Dendritic cell treated with granulocyte-macrophage colony-stimulating factor and Interleukin-4, amounts not matched to agents 40 ng/mL and 50 ng/mL, for 4 days (primary cell): ENCODE results near the gene PRKCA.
A peak's percentile ranks its signal among the peaks of the same experiment; 100 is the strongest.
"Not testable (repeated sequence)": the region's sequence is repeated elsewhere in the genome, so short reads cannot be mapped to it uniquely, and the experiment has no call there.

Experiments used
- H3K27ac Mint-ChIP-seq: one replicate; pipeline ENCODE4 v1.8.0; 2022; ENCODE audit warnings: mild to moderate bottlenecking, mixed read lengths
- H3K27me3 Mint-ChIP-seq: one replicate; pipeline ENCODE4 v1.8.0; 2022; ENCODE audit warnings: mild to moderate bottlenecking, mixed read lengths
- H3K36me3 Mint-ChIP-seq: one replicate; pipeline ENCODE4 v1.8.0; 2022; ENCODE audit warnings: low read depth, mixed read lengths
- H3K4me1 Mint-ChIP-seq: one replicate; pipeline ENCODE4 v1.8.0; 2022; ENCODE audit warnings: low read depth, mixed read lengths
- H3K4me3 Mint-ChIP-seq: one replicate; pipeline ENCODE4 v1.8.0; 2022; ENCODE audit warnings: mild to moderate bottlenecking, moderate library complexity, mixed read lengths
- H3K9me3 Mint-ChIP-seq: one replicate; pipeline ENCODE4 v1.8.0; 2022; ENCODE audit warnings: mixed read lengths
- intact Hi-C: fragments of 100-400 bp; cut with micrococcal nuclease; formaldehyde crosslinking; loops from one replicate; pipeline ENCODE4 v1.15.0; 2022

The PRKCA gene

DNA sequence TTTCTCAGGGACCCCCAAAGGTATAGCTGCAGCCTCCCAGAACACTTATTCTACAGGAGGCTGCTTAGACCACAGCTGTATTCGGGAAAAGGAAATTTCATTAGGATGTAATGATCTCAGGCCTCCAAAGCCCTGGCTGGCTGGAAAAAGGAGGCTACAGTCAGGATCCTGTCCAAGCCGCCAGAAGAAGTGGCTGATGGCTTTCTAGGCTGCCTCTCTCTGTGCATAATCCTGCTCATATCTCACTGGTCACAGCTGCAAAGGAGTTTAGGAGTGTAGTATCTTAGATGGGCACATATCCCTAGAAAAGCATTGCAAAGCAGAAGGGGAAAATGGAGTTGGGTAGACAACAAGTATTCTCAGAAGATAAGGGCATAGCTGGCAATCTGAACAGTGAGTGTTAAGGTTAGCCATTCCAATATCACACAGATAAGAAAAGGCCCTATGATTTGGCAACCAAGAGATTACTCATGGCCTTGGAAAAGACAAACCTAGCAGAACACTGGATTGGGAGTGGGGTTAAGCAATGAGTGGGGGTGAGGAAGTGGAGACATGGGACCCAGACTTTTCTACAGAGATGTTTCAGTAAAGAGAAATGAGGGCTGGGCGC is 26.0 kb upstream of the PRKCA start:
- Mint-ChIP-seq H3K9me3 (no peaks in the 10 kb centered on the region), H3K27ac (no peak overlapping the region), H3K4me1 (no peaks in the 10 kb centered on the region), H3K36me3 (no peaks in the 10 kb centered on the region), H3K4me3 (no peak overlapping the region), H3K27me3 (peaks cover 18% of the 10 kb centered on the region)
- intact Hi-C loops: no loop called here

DNA sequence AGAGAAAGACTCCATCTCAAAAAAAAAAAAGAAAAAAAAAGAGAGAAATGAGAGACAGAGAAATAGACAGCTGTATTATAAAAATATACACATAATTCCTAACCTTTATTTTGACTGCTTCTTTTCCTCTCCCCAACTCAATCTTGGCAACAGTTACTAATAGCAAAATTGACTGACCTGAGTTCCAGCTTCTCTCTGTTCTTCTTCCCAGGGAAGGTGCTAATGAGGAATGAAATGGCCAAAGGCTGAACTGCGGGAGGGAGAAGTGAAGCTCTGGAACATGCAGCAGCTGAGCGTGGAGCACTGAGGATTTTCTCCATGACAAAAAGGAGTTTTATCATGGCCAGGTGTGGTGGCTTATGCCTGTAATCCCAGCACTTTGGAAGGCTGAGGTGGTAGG is 25.2 kb upstream of the PRKCA start:
- no peaks in the 10 kb centered on the region for H3K4me1 Mint-ChIP-seq
- peaks cover 15% of the 10 kb centered on the region for H3K27me3 Mint-ChIP-seq
- no peaks in the 10 kb centered on the region for H3K9me3 Mint-ChIP-seq
- H3K27ac Mint-ChIP-seq: no peak overlapping the region
- intact Hi-C loops: no loop called here
- no peak overlapping the region for H3K4me3 Mint-ChIP-seq
- no peaks in the 10 kb centered on the region for H3K36me3 Mint-ChIP-seq

GRCh38 chr17:66281661-66282369 is 20.6 kb upstream of the PRKCA start:
- H3K27me3 Mint-ChIP-seq: peaks cover 18% of the 10 kb centered on the region
- H3K36me3 Mint-ChIP-seq: no peaks in the 10 kb centered on the region
- no peaks in the 10 kb centered on the region for H3K9me3 Mint-ChIP-seq
- no peak overlapping the region for H3K27ac Mint-ChIP-seq
- no peak overlapping the region for H3K4me3 Mint-ChIP-seq
- intact Hi-C loops: no loop called here
- no peaks in the 10 kb centered on the region for H3K4me1 Mint-ChIP-seq

GRCh38 chr17:66283296-66283934 is 19.0 kb upstream of the PRKCA start:
- intact Hi-C loops: no loop called here
- H3K9me3 Mint-ChIP-seq: no peaks in the 10 kb centered on the region
- no peak overlapping the region for H3K4me3 Mint-ChIP-seq
- no peaks in the 10 kb centered on the region for H3K4me1 Mint-ChIP-seq
- H3K27ac Mint-ChIP-seq: no peak overlapping the region
- peaks cover 22% of the 10 kb centered on the region for H3K27me3 Mint-ChIP-seq
- no peaks in the 10 kb centered on the region for H3K36me3 Mint-ChIP-seq

DNA sequence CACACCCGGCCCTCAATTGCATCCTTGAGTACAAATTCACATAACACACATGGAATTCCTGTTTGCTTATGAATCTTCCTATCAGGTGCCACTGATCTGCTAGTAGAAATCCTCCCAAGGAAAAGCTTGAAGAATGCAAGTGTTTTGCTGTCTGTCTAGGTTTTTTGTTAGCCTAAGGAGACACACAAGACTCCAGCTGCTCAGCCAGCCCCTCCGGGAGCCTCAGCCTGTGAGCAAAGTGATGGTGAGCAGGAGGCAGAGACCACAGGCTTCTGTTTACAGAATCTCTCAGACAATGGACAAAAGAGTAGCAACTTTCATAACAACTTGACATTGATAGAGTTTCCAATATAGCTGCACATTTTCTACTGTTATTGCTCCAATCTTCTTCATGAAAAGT is 18.4 kb upstream of the PRKCA start:
- H3K9me3 Mint-ChIP-seq: no peaks in the 10 kb centered on the region
- no peaks in the 10 kb centered on the region for H3K4me1 Mint-ChIP-seq
- H3K36me3 Mint-ChIP-seq: no peaks in the 10 kb centered on the region
- intact Hi-C loops: no loop called here
- H3K27ac Mint-ChIP-seq: no peak overlapping the region
- H3K27me3 Mint-ChIP-seq: peaks cover 26% of the 10 kb centered on the region
- no peak overlapping the region for H3K4me3 Mint-ChIP-seq

DNA sequence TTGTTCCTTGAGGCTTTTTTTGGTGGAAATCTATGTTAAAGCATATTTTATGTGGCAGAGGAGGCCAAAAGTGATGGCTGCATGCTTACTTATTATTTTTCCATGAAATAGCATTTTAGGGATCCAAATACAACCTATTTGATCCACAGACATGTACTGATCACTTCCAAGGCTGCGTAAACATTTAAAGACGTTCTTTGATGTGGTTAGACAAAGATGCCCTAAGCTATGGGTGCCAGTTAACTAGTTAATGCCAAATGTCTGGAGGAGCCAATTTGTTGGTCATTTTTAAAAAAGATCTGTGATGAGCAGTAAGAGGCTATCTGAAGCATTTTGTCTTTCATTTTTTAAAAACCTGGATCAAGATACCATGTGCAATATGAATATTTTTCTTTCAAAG is 17.3 kb upstream of the PRKCA start:
- Mint-ChIP-seq H3K4me1 (no peaks in the 10 kb centered on the region), H3K9me3 (no peaks in the 10 kb centered on the region), H3K36me3 (no peaks in the 10 kb centered on the region), H3K4me3 (no peak overlapping the region), H3K27ac (no peak overlapping the region), H3K27me3 (peaks cover 28% of the 10 kb centered on the region)
- intact Hi-C loops: no loop called here

GRCh38 chr17:66287911-66288310 is 14.5 kb upstream of the PRKCA start:
- intact Hi-C loops: no loop called here
- Mint-ChIP-seq H3K4me3 (no peak overlapping the region), H3K9me3 (no peaks in the 10 kb centered on the region), H3K27me3 (peaks cover 26% of the 10 kb centered on the region), H3K27ac (no peak overlapping the region), H3K4me1 (no peaks in the 10 kb centered on the region), H3K36me3 (no peaks in the 10 kb centered on the region)

DNA sequence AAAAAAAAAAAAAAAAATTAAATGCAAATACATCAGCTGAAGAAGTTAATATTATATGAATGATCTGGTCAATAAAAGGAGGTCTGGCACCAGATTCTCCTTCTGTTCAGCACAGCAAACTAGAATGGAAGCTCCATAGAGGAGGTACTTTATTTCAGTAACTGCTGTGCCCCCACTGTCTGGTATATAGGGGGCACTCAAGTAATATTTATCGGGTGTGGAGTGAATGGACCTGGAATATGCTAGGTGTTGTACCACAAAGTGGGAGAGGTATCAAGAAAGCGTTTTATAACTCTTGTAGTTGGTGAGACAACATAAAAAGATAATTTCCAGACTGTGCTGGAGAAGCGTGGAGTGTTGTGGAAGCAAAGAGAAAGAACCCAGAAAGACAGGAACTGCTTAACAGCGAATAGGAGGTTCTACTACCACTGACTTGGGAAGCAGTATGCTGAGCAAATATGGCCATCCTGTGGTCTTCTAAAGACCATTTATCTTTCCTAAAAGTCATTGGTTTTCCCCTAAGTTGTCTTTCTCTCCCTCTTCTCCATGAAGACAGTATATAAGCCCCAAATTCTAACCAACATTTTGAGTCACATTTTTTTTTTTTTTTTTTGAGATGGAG is 12.2 kb upstream of the PRKCA start:
- intact Hi-C loops: no loop called here
- Mint-ChIP-seq H3K27ac (no peak overlapping the region), H3K9me3 (no peaks in the 10 kb centered on the region), H3K4me3 (no peak overlapping the region), H3K4me1 (no peaks in the 10 kb centered on the region), H3K27me3 (peaks cover 26% of the 10 kb centered on the region), H3K36me3 (no peaks in the 10 kb centered on the region)

DNA sequence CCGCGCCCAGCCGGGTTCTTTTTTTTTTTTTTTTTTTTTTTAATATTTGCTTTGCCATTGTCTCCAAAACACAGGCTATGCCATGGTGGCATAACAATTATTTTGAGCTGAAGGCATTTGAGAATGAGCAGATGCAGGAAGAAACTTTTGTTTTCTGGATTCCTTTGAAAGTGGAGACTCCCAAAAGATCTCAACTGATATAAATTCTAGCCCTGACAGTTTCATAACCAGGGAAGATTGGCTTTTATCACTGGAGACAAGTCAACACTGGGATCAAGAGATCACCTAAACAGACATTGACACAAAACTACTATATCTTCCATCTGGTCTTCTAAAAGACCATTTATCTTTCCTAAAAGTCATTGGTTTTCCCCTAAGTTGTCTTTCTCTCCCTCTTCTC is 10.1 kb upstream of the PRKCA start:
- Mint-ChIP-seq H3K4me3 (no peak overlapping the region), H3K36me3 (no peaks in the 10 kb centered on the region), H3K9me3 (no peaks in the 10 kb centered on the region), H3K4me1 (no peaks in the 10 kb centered on the region), H3K27me3 (peaks cover 26% of the 10 kb centered on the region), H3K27ac (no peak overlapping the region)
- intact Hi-C loops: no loop called here

GRCh38 chr17:66296289-66296725 is 6.1 kb upstream of the PRKCA start:
- peaks cover 5% of the 10 kb centered on the region for H3K4me1 Mint-ChIP-seq
- no peaks in the 10 kb centered on the region for H3K36me3 Mint-ChIP-seq
- H3K4me3 Mint-ChIP-seq: no peak overlapping the region
- H3K27ac Mint-ChIP-seq: no peak overlapping the region
- H3K9me3 Mint-ChIP-seq: no peaks in the 10 kb centered on the region
- H3K27me3 Mint-ChIP-seq: peaks cover 41% of the 10 kb centered on the region
- intact Hi-C loops: no loop called here

GRCh38 chr17:66297443-66297842 is 5.0 kb upstream of the PRKCA start:
- Mint-ChIP-seq H3K27me3 (peaks cover 45% of the 10 kb centered on the region), H3K4me1 (peaks cover 11% of the 10 kb centered on the region)
- H3K27ac Mint-ChIP-seq, H3K36me3 Mint-ChIP-seq, H3K9me3 Mint-ChIP-seq, intact Hi-C loops, H3K4me3 Mint-ChIP-seq: not testable (repeated sequence)

- Mint-ChIP-seq H3K4me3 (no peak overlapping the region), H3K36me3 (peaks cover 7% of the 10 kb centered on the region), H3K4me1 (peaks cover 24% of the 10 kb centered on the region), H3K27ac (no peak overlapping the region), H3K9me3 (no peaks in the 10 kb centered on the region), H3K27me3 (peaks cover 40% of the 10 kb centered on the region)
- intact Hi-C loops: loop anchor here (2.0 to 10.0 kb wide), 2 partner anchors 135 to 169 kb away; no protein-coding TSS in a partner anchor
These were observed 2.7 kb upstream of the PRKCA start for GRCh38 chr17:66299711-66300110.

DNA sequence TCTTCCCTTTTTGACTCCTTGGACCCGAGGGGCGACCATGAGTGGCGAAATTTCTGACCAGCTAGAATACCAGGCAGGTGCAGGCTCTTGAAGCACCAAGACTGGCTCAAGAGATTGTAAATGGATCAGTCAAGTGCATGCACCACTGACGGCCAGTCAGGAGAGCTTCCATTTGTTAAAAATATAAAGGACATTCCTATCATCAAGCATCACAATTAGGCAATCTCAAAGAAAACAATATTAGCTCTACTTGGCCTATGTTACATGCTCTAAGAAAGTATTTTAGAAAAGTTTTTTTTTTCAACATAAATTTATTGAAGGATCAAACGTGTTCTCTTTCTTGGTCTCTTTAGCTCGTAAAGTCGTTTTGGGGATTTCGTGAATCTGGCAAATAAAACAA is 1.5 kb upstream of the PRKCA start:
- intact Hi-C loops: loop anchor here (2.0 to 10.0 kb wide), 2 partner anchors 134 to 168 kb away; no protein-coding TSS in a partner anchor
- Mint-ChIP-seq H3K4me1 (peaks cover 30% of the 10 kb centered on the region), H3K27ac (no peak overlapping the region), H3K9me3 (no peaks in the 10 kb centered on the region), H3K27me3 (peaks cover 36% of the 10 kb centered on the region), H3K4me3 (no peak overlapping the region), H3K36me3 (peaks cover 7% of the 10 kb centered on the region)

GRCh38 chr17:66301367-66301863 is 998 bp upstream of the PRKCA start:
- Mint-ChIP-seq H3K27me3 (peaks cover 36% of the 10 kb centered on the region), H3K36me3 (peaks cover 7% of the 10 kb centered on the region), H3K9me3 (no peaks in the 10 kb centered on the region), H3K27ac (peak overlapping the region; percentile 60), H3K4me3 (peak overlapping the region; percentile 95), H3K4me1 (peaks cover 33% of the 10 kb centered on the region)
- intact Hi-C loops: loop anchor here (2.0 to 10.0 kb wide), 2 partner anchors 133 to 167 kb away; no protein-coding TSS in a partner anchor
